ENCODE measurements around the gene ABCA13.

ABCA13 gene

GRCh38 chr7:48414011-48414732, 242.9 kb downstream of the ABCA13 start:
- Histone ChIP-seq H3K4me3 (ENCODE audit: low read length, poor library complexity, severe bottlenecking) (no peak overlapping the region), H2AFZ (ENCODE audit: low read length) (no peak overlapping the region), H4K20me1 (ENCODE audit: insufficient read depth, low read length, poor library complexity, severe bottlenecking) (no peaks in the 10 kb centered on the region), H3K36me3 (ENCODE audit: insufficient read depth, low read length) (no peaks in the 10 kb centered on the region), H3K79me2 (ENCODE audit: insufficient read depth, low read length) (no peaks in the 10 kb centered on the region), H3F3A (ENCODE audit: low read depth) (no peaks in the 10 kb centered on the region), H3K27me3 (ENCODE audit: insufficient read depth, low read length, poor library complexity, severe bottlenecking) (no peaks in the 10 kb centered on the region), H3K9me2 (replicated peaks; ENCODE audit: low read depth, low read length) (no peaks in the 10 kb centered on the region), H3K4me1 (ENCODE audit: insufficient read depth, low read length, poor library complexity, severe bottlenecking) (no peaks in the 10 kb centered on the region), H3K4me2 (ENCODE audit: low read depth, low read length, poor library complexity, severe bottlenecking) (no peak overlapping the region), H3K9ac (ENCODE audit: low read depth, low read length, poor library complexity, severe bottlenecking) (no peak overlapping the region), H3K9me3 (ENCODE audit: insufficient read depth, low read depth, low read length) (no peaks in the 10 kb centered on the region)
- TF ChIP-seq CTCF (conservative IDR thresholded peaks at IDR 0.05; ENCODE audit: low read length) (no peak), EZH2phosphoT487 (IDR thresholded peaks at IDR 0.05; ENCODE audit: borderline replicate concordance) (no peak)

GRCh38 chr7:48416327-48416908, 245.2 kb downstream of the ABCA13 start:
- H3F3A ChIP-seq (ENCODE audit: low read depth) = no peaks in the 10 kb centered on the region
- no peaks in the 10 kb centered on the region for H3K36me3 ChIP-seq (ENCODE audit: insufficient read depth, low read length)
- no peaks in the 10 kb centered on the region for H3K9me3 ChIP-seq (ENCODE audit: insufficient read depth, low read depth, low read length)
- TF ChIP-seq EZH2phosphoT487 (IDR thresholded peaks at IDR 0.05; ENCODE audit: borderline replicate concordance) (no peak), CTCF (conservative IDR thresholded peaks at IDR 0.05; ENCODE audit: low read length) (no peak)
- H3K4me3 ChIP-seq (ENCODE audit: low read length, poor library complexity, severe bottlenecking) = no peak overlapping the region
- H3K9me2 ChIP-seq (replicated peaks; ENCODE audit: low read depth, low read length) = no peaks in the 10 kb centered on the region
- no peaks in the 10 kb centered on the region for H3K27me3 ChIP-seq (ENCODE audit: insufficient read depth, low read length, poor library complexity, severe bottlenecking)
- H3K9ac ChIP-seq (ENCODE audit: low read depth, low read length, poor library complexity, severe bottlenecking) = no peak overlapping the region
- H2AFZ ChIP-seq (ENCODE audit: low read length) = no peak overlapping the region
- H3K4me1 ChIP-seq (ENCODE audit: insufficient read depth, low read length, poor library complexity, severe bottlenecking) = no peaks in the 10 kb centered on the region
- H4K20me1 ChIP-seq (ENCODE audit: insufficient read depth, low read length, poor library complexity, severe bottlenecking) = no peaks in the 10 kb centered on the region
- H3K4me2 ChIP-seq (ENCODE audit: low read depth, low read length, poor library complexity, severe bottlenecking) = no peak overlapping the region
- no peaks in the 10 kb centered on the region for H3K79me2 ChIP-seq (ENCODE audit: insufficient read depth, low read length)

- Histone ChIP-seq H3K9me3 (ENCODE audit: insufficient read depth, low read depth, low read length) (no peaks in the 10 kb centered on the region), H3K4me2 (ENCODE audit: low read depth, low read length, poor library complexity, severe bottlenecking) (no peak overlapping the region), H3K36me3 (ENCODE audit: insufficient read depth, low read length) (no peaks in the 10 kb centered on the region), H4K20me1 (ENCODE audit: insufficient read depth, low read length, poor library complexity, severe bottlenecking) (no peaks in the 10 kb centered on the region), H3K79me2 (ENCODE audit: insufficient read depth, low read length) (no peaks in the 10 kb centered on the region), H3K27me3 (ENCODE audit: insufficient read depth, low read length, poor library complexity, severe bottlenecking) (no peaks in the 10 kb centered on the region), H3K9me2 (replicated peaks; ENCODE audit: low read depth, low read length) (no peaks in the 10 kb centered on the region), H2AFZ (ENCODE audit: low read length) (no peak overlapping the region), H3K4me3 (ENCODE audit: low read length, poor library complexity, severe bottlenecking) (no peak overlapping the region), H3F3A (ENCODE audit: low read depth) (no peaks in the 10 kb centered on the region), H3K4me1 (ENCODE audit: insufficient read depth, low read length, poor library complexity, severe bottlenecking) (no peaks in the 10 kb centered on the region), H3K9ac (ENCODE audit: low read depth, low read length, poor library complexity, severe bottlenecking) (no peak overlapping the region)
- TF ChIP-seq EZH2phosphoT487 (IDR thresholded peaks at IDR 0.05; ENCODE audit: borderline replicate concordance) (no peak), CTCF (conservative IDR thresholded peaks at IDR 0.05; ENCODE audit: low read length) (no peak)
These were observed 248.1 kb downstream of the ABCA13 start for GRCh38 chr7:48419401-48419800.

Data from Loucy (cell line).